AG09309 (cell line): ENCODE data around the gene LRPAP1.

ENCODE experiments used
- DNase-seq: peaks from one replicate; pipeline ENCODE4 v3.0.0-alpha.2; 2010; ENCODE audit warnings: low read depth
- H3K4me3 ChIP-seq: 2 replicates; pipeline ENCODE4 v1.5.1; 2011; ENCODE audit warnings: mild to moderate bottlenecking, low read depth, low read length, moderate library complexity; ENCODE audit not compliant: control insufficient read depth
- CTCF ChIP-seq: IDR thresholded peaks from 2 replicates; pipeline ENCODE4 v1.5.1; 2011; ENCODE audit warnings: mild to moderate bottlenecking, low read depth, low read length, inconsistent platforms; ENCODE audit not compliant: insufficient read depth, control insufficient read depth; ENCODE audit errors: missing control alignments

The LRPAP1 gene

GRCh38 chr4:3523628-3524221 lies 8.5 kb downstream of the LRPAP1 start:
- DNase-seq, result no peak
- no peak for TF ChIP-seq CTCF
- no peak overlapping the region for H3K4me3 ChIP-seq

- no peak overlapping the region for H3K4me3 ChIP-seq
- no peak for DNase-seq
- no peak for TF ChIP-seq CTCF
These were observed 9.0 kb downstream of the LRPAP1 start for GRCh38 chr4:3523146-3523627.

- no peak overlapping the region for H3K4me3 ChIP-seq
- TF ChIP-seq CTCF, result no peak
- DNase-seq, result no peak
These were observed 9.6 kb downstream of the LRPAP1 start for GRCh38 chr4:3522651-3523050.

- no peak for DNase-seq
- no peak for TF ChIP-seq CTCF
- H3K4me3 ChIP-seq, result no peak overlapping the region
These were observed 9.9 kb downstream of the LRPAP1 start for GRCh38 chr4:3522326-3522640.

GRCh38 chr4:3521621-3522325 lies 10.4 kb downstream of the LRPAP1 start:
- no peak for DNase-seq
- no peak for TF ChIP-seq CTCF

GRCh38 chr4:3520796-3521600 lies 11.2 kb downstream of the LRPAP1 start:
- H3K4me3 ChIP-seq, result no peak overlapping the region
- DNase-seq, result no peak
- no peak for TF ChIP-seq CTCF

More at GRCh38 chr4:3521621-3522325, 10.4 kb downstream of the LRPAP1 start:
- H3K4me3 ChIP-seq, result no peak overlapping the region
